Activated CD4-positive, alpha-beta T cell treated with anti-CD3 and anti-CD28 coated beads, Interleukin-2, amount 50 U/mL, for 4 hours (primary cell): Measurements from ENCODE around the gene LGR5.
"Not testable (repeated sequence)": the region's sequence is repeated elsewhere in the genome, so short reads cannot be mapped to it uniquely, and the experiment has no call there.

Source experiments
- DNase-seq, 2 experiments: peaks; one replicate each; pipeline ENCODE4 v3.0.0-alpha.2; 2020

LGR5 gene

DNA sequence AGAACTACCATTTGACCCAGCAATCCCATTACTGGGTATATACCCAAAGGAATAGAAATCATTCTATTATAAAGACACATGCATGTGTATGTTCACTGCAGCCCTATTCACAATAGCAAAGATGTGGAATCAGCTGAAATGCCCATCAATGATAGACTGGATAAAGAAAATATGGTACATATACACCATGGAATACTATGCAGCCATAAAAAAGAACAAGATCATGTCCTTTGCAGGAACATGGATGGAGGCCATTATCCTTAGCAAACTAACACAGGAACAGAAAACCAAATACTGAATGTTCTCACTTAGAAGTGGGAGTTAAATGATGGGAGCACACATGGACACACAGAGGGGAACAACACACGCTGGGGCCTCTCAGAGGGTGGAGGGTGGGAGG lies 116.2 kb downstream of the LGR5 start:
- DNase-seq: not testable (repeated sequence)

DNA sequence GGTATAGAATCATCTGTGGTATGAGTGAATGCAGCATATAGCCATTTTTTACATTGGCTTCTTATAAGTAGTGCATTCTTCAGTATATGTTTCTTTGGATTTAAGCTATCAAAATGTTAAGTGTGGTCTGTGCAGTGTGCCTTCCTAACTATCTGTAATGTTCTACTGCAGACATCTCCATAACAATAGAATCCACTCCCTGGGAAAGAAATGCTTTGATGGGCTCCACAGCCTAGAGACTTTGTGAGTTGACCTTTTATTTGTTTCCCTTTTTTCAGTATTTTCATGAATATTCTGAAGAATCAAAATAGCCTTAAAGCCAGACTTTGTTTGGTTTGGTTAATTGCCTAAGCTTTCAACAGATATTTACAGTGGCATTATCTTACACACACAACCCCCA lies 116.8 kb downstream of the LGR5 start:
- no peak for DNase-seq

DNA sequence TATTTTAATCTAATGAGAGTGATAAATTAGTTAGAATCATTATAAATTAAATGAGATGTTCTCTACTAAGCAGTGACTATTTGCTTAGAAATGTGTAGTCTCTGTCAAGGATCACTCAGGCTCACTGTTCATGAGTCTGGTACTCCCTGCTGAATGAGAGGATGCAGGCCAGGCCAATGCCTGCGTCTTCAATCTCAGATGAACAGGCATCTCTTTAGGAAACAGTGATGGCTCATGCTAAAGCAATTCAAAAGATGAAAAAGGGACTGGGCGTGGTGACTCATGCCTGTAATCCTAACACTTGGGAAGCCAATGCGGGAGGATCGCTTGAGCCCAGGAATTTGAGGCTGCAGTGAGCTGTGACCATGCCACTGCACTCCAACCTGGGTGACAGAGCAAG lies 117.3 kb downstream of the LGR5 start:
- DNase-seq: no peak

DNA sequence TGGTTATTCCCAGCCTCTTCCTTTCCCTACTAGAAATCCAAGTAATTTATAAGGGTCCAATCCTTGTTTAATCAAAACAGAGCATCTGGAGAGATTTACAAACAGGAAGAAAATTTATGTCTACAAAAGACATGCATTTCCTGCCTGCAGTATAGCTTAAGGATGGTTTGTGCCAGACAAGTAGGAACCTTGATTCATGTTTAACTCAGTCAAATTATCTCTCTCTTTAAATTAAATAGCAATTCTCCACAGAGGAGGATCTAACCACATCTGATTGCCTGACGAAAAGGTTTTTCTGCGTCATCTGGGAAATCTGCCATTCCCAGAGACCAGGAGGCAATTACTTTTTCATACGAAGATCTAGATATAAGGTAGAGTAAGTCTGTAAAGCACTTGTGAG lies 118.8 kb downstream of the LGR5 start:
- no peak for DNase-seq

DNA sequence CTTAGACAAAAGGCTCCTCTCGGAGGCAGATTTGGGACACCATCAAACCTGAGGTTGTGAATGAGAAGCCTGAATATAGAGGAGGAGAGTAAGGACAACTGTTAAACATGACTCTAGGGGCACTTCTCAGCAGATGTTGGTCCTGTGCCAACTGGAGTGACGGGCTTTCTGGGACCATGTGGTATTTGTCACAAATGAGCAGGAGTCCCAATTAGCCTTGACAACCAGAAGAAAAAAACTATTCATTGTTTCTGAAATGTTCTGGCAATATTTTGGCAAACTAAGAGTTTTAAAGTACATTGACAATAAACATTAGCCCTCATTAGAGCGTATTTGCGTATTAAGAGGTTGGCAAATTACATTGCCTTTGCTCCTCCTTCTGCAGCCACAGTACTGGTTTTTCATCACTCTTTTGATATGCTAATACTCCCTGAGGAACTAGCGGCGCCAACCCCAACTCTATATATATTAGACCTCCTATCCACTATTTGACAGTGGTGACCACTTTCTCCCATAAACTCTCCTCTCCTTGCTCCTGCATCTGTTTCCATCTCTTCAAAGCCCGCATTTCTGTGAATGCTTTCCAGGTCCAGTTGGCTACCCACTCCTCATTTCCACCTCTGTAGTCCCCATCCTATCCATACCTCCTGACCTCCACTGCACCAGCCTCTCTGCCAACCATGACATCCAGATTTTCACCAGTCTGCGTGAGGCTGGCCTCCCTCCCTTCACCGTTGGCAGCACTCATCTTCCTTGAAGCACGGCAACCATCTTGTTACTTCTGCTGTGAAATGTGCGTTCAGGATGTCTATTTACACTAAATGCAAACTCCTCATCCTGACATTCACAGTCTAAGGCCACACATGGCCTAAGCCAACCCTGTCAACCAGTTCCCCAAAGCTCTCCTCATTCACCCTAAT lies 123.3 kb downstream of the LGR5 start:
- no peak for DNase-seq

DNA sequence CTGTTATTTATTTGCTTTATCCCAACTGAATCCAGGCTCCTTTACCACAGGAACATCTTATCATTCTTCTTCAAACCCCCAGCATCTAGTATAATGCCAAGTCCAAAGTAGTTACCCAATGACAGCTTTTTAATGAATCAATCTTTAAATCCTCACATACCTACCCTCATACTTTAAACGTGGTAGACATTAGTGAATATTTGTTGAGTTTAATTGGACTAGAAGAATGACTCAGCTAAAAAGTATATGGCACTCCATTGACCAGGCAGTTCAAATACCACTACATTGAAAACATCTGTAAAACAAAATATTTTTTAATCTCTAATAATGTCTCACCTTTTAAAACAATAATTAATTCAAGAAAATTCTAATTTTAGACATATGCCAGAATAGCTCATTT lies 125.9 kb downstream of the LGR5 start:
- DNase-seq: no peak

DNA sequence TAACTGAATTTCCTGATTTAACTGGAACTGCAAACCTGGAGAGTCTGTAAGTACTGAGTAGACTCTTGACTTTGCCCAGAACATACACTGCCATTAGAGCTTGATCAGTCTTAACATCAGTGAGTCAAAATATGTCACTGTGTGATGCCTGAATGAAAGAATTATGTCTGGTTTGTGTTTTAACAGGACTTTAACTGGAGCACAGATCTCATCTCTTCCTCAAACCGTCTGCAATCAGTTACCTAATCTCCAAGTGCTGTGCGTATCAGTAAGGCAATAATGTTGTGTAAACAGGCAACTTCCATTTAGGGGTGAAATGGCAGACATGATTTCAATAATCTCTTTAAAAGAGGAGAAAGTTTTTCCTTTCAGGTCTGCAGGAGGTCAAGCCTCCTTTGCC lies 127.1 kb downstream of the LGR5 start:
- no peak for DNase-seq

DNA sequence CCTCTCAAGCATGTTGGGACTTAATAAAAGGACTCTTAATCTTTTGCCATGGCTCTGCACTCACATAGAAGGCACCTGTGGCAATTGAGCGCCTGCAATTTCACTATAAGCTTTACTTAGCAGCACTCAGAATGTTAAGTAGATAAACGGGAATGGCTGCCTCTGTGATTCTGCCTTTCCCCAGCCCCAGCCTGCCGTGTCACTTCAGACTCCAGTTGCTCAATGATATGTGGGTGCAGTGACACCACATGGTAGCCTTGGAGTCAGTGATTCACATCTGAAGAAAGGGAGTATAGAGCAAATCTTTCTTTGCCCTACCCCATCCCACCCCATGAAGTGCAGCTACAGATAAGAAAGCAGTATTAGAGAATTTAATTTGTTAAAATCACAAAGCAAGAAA lies 127.9 kb downstream of the LGR5 start:
- no peak for DNase-seq

DNA sequence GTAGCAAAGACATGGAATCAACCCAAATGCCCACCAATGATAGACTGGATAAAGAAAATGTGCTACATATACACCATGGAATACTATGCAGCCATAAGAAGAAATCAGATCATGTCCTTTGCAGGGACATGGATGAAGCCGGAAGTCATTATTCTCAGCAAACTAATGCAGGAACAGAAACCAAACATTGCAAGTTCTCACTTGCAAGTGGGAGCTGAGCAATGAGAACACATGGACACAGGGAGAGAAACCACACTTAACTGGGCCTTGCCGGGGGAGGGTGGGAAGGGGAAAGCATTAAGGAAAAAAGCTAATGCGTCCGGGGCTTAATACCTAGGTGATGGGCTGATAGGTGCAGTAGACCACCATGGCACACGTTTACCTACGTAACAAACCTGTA lies 130.3 kb downstream of the LGR5 start:
- DNase-seq: not testable (repeated sequence)

DNA sequence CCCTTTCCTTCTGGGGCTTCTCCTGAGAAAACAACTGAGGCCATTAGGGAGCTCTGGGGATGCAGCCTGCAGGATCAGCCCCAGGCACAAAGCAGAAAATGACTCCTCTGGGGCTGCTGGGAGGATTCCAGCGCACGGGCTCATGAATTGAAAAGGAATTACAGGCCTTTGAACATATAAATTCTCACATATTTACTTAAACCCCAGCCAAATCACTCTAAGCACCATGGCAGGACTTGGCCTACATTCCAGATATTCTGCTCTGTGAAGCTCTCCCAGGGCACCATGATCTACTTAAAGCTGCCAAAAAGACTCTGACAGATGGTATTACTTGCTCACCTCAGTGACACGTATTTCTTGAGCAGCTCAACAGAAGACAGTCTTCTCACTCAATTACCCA lies 136.9 kb downstream of the LGR5 start:
- DNase-seq: no peak

DNA sequence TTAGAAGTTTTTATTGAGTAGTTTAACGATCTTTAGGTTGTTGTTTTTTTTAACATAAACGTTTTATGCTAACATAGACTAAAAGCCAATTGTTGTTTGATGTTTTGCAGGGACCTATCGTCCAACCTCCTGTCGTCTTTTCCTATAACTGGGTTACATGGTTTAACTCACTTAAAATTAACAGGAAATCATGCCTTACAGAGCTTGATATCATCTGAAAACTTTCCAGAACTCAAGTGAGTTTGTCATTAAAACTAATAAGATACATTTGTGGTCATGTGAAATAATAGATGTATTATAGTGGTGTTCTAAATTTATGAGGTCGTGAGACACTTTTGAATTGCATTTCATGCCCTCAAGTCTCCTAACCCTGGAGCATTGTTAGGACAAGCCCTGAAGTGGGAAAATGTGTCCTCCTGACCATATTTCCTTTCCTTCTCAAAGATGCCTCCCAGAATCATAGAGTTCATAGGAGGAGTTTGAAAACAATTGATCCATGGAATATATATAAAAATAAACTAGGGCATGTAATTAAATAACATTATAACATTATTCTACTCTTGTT lies 139.2 kb downstream of the LGR5 start:
- DNase-seq: no peak

DNA sequence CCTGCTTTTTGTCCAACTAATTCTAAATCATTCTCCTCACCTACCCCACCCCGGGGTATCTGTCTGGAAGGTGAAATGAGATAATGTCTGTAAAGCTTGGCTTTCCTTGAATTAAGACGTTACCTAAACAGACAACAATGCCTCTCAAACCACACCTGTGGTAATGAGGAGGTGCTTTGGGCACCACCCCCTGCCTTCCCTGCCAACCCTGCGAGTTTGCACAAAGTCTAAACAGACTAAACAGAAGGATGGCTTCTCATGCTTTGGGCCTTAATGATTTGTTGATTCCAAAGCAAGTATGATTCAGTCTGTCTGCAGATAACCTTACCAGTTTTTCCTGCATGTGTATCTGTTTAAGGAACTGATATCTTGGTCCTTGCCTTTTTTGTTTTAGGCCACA lies 141.6 kb downstream of the LGR5 start:
- no peak for DNase-seq

DNA sequence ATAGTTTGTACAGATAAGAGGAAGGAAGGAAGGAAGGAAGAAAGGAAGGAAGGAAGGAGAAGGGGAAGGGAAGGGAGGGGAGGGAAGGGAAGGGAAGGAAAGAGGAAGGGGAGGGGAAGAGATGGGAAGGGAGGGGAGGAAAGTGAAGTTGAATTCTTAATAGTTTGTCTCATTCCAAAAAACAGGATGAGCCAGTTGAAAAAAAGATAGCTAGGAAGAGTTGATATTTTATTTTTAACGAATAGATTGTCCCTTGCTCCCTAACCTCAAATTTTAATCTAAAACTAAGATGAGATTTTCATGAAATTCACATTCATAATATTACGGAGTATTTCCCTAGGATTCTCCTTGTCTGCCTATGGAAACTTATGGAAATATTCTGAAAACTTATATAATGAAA lies 143.3 kb downstream of the LGR5 start:
- DNase-seq: no peak

DNA sequence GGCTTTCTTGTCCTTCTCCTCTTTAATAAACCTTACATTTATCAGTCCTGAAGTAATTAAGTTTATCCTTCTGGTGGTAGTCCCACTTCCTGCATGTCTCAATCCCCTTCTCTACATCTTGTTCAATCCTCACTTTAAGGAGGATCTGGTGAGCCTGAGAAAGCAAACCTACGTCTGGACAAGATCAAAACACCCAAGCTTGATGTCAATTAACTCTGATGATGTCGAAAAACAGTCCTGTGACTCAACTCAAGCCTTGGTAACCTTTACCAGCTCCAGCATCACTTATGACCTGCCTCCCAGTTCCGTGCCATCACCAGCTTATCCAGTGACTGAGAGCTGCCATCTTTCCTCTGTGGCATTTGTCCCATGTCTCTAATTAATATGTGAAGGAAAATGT lies 144.8 kb downstream of the LGR5 start:
- no peak for DNase-seq

DNA sequence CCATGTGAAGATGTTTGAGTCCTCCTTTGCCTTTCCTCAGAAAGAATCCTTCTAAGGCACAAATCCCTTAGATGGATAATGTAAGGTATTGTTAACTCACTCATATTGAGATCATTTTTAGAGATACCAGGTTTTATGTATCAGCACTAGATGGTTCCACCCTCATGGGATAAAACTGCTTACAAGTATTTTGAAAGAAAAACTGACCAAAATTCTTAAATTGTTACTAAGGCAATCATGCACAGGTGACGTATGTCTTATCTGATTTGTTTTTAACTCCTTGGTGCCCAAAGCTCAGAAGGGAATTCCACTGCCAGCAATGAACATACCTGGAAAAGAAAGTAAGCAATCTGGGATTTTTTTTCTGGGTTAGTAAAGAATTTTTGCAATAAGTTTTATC lies 145.6 kb downstream of the LGR5 start:
- DNase-seq: no peak

DNA sequence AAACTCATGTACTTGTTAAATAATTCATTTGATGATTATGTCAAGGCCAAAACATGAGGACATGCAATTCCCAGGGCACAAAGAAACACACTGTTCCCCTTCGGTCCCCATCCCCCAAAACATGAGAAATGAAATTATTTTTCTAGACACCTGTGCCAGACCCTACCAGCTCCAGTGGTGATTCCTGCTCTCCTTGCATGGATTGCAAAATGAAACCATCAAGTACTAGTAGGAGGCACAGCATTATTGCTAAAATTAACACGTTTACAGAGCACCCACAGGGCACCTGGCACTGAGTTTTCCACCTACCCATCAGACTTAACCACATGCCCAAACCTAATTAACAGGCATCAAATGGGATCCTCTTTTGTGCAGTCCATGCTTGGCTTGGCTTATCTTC lies 147.4 kb downstream of the LGR5 start:
- no peak for DNase-seq

DNA sequence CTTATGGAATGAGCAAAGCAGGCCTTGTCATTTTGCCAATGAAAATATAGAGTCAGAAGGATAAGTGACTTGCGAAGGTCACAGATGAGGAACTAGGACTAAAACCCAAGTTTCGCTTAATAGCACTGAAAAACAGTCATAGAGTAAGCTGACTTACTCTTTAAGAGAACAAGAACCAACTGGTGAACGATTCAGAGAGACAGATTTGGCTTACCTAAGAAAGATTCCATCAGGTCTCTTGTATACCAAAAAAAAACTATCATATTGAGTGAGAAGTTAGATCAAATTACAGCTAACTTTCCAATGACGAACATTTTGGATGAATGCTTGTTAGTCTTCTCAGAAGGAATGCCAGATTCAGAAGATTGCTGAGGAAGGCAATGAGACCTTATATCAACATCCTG lies 149.9 kb downstream of the LGR5 start:
- DNase-seq: no peak

DNA sequence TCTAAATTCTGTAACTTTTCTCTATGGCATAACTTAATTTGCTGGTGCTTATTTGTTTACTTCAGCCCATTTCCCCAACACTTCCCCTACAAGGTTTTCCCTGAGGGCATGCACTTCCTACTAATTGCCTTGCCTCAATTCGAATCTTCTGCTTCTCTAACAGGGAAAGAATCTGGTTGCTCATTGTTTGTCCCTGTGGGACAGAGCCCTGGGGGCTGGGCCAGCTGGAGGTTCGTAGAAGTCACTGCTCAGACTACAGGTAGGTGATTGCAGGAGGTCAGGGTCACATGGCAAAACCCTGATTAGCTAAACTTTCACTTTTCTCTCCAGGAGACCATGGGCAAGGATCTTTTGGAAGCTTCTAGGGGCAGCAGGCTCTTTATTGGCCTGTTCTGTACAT lies 152.0 kb downstream of the LGR5 start:
- DNase-seq: no peak

DNA sequence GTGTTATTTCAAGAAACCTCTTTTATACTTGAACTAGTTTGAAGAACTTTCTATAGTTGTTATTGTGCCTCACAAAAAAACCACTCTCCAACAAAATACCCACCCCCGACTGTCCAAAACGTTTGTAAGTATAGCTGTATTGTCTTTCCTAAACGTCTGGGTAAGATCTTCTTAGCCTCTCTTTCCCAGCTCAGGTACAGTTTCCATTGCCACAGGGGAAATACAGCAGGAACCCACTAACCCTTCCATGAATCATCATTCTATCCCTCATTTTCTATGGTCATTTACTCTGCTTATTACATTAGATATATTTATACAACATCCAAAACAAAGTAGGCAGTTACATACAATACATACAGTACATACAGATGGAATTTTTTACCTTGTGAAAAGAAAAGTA lies 153.2 kb downstream of the LGR5 start:
- no peak for DNase-seq

DNA sequence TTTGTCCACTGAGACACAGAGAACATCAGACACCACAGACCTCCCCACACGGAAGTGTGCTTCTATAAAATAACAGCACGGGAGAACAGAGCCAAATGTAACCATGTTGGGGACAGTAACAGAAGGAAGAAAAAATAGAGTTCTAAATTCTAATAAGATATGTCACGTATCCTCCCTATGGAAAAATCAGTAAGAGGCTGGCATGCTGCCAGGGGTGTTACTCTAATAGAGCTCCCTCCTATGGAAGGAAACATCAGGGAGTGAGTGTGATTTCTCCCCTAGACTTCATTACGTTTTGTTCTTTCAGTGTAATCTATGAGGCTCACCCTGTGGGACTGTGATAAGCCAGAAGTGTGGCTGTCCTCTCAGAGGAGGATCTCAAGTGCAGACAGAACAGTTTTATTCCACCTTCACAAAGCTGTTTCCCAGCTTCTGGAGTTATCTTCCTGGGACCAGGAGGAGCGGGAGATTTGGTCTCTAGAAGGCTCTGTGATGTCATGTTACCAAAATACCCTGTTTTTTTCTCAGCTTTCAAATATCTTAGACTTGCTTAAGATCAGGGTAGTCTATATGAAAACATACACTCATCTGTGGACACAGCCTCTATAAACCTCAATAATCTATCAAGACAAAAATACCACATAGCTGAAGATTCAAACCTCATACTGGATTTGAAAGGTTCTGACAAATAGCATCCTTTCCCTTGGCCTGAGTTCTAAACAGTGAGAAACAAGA lies 154.8 kb downstream of the LGR5 start:
- no peak for DNase-seq

DNA sequence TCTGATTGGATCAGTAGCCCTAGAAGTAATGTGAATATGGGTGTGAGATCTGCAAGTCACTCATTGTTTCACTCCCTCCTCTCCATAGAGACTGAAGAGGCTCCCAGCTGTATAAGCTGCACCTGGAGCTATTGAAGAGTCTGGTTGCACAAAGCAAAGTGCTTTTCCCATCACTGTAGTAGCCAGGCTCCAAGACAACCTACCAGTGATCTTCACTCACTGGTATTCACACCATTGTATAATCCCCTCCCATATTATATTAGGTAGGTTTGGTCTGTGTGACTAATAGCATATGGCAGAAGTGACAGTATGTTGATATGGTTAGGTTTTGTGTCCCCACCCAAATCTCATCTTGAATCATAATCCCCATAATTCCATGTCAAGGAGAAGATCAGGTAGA lies 159.6 kb downstream of the LGR5 start:
- DNase-seq: no peak

DNA sequence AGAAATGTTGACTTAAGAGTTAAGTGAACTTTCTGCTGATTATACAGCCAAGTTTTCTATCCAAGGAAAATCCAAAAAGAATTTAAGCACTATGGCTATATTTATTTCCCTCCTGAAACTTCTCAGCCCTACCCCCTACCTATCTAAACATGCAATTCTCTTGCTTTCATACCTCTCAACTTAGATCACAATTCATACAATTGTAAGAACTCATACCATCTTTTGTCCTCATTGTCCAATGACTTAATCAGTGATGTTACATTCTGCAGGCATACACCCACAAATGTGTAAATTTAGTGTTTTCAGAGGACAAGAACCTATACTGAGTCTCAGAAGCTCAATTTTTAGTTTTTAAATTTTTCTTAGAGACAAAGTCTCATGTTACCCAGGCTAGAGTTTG lies 161.9 kb downstream of the LGR5 start:
- no peak for DNase-seq

DNA sequence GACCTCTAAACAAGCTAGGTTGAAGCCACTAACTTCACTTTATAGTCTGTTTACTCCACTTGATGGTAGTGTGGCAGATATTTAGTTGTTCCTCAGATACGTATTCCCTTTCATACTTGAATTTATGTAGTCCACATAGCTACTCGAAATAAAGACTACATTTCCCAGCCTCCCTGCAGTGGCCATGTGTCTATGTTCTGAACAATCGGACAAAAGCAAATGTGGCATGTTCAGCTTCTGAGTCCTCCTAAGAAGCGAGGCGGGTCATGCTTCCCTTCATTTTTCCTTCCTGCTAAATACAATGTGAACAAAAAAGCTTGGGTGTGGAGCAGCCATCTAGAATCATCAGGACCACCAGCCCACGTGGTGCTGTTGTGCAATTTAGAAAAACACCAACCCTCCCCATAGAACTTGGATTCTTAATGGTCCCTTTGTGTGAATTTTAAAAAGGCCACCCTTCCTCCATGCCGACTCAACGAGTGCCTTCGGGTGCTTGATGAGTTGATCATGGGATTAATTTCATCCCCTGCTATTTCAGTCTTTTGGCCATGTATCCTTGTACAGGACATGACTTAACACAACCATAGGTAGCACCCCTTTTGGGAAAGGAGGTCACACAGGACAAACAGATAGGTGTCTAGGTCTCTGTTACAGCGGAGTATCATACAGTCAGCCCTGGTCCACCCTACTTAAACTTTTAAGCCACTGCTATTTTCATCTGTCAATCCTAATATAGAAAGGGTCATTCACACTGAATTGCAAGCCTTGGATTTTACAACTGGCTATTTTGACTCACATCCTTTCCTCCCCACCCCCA lies 163.4 kb downstream of the LGR5 start:
- DNase-seq: no peak
